Uterus (tissue), 4 donors: ENCODE data around the gene CENPU. TPM values are rescaled to one million over a fixed set of nuclear protein-coding genes. Genes with fewer than 3 reads are reported as not detected.

Experiments used
- DNase-seq, 2 donors: peaks; one replicate each; pipeline ENCODE4 v3.0.0-alpha.2; 2019 to 2020
- H3K27ac ChIP-seq, 2 donors: fragments of 200-600 bp; sonication (generic); 1 replicate in 1 of 2; 2 replicates in 1 of 2; pipeline ENCODE4 v1.5.1; 2016 to 2018
- H3K27me3 ChIP-seq, 2 donors: fragments of 200-600 bp; sonication (generic); one replicate each; pipeline ENCODE4 v1.5.1; 2018 to 2019; ENCODE audit warnings: control low read depth in 1 of 2
- H3K36me3 ChIP-seq, 2 donors: fragments of 200-600 bp; sonication (generic); one replicate each; pipeline ENCODE4 v1.5.1; 2019; ENCODE audit warnings: control low read depth in 1 of 2
- H3K4me1 ChIP-seq, 2 donors: fragments of 200-600 bp; sonication (generic); one replicate each; pipeline ENCODE4 v1.5.1; 2018 to 2019; ENCODE audit warnings: control low read depth in 1 of 2
- H3K4me3 ChIP-seq, 2 donors: fragments of 200-600 bp; sonication (generic); 1 replicate in 1 of 2; 2 replicates in 1 of 2; pipeline ENCODE4 v1.5.1; 2018 to 2019; ENCODE audit warnings: mild to moderate bottlenecking in 1 of 2
- H3K9me3 ChIP-seq, 2 donors: fragments of 200-600 bp; sonication (generic); one replicate each; pipeline ENCODE4 v1.5.1; 2019; ENCODE audit warnings: control low read depth in 1 of 2
- POLR2A ChIP-seq, 2 donors: fragments of 450-650 bp; IDR thresholded peaks; one replicate each; pipeline ENCODE4 v1.6.1; 2016; ENCODE audit warnings: antibody characterized with exemption in 2 of 2, mild to moderate bottlenecking in 1 of 2, moderate library complexity in 1 of 2
- intact Hi-C: fragments of 100-400 bp; cut with DNase I; formaldehyde crosslinking; loops from one replicate; pipeline ENCODE4 v1.15.1; 2023; ENCODE audit warnings: low total_unique reads
- total RNA-seq, 4 donors: library from RNA; depleted of rRNA in 3 of 4; stranded (reverse); fragments of >200 nt in 3 of 4; gene quantifications; one replicate each; pipeline versions ENCODE4 v1.1.0 to v1.2.4, GENCODE V29; 2014 to 2023
- TF ChIP-seq, protein P1 (sequence below), 4 experiments: fragments of 200-600 bp in 2 of 4; fragments of 450-650 bp in 2 of 4; sonication (generic) in 2 of 4; IDR thresholded peaks; one replicate each; pipeline ENCODE4 v1.5.1; 2016 to 2019; ENCODE audit warnings: antibody characterized with exemption in 4 of 4, mild to moderate bottlenecking in 2 of 4, moderate library complexity in 1 of 4
- donor health status: DM: yes; HTN: yes; CAD: no.

The CENPU gene
- total RNA-seq, 4 donors from 2014 or later: 1.9 to 30.5 TPM; not detected in 2

DNA sequence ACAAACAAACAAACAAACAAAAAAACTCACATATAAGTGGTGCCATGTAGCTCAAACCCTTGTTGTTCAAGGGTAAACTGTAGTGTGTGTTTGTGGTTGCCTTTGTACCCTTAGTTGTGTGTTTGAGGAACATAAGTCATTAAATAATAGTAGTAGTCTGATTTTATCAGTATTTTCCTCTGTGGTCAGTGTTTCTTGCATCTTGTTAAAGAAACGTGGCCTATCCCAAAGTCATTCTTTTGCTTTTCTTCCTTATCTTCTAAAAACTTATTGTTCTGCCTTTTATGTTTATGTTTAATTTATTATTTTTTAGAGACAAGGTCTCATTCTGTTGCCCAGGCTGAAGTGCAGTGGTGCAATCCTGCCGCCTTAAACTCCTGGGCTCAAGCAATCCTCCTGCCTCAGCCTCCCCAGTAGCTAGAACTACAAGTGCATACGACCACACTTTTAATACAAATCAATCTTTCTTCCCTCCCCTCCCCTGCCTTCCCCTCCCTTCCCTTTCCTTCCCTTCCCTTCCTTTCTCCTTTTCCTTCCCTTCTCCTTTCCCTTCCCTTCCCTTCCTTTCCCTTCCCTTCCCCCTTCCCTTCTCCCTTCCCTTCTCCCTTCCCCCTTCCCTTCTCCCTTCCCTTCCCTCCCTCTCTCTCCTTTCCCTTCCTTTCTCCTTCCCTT lies 57.9 kb downstream of the CENPU start:
- DNase-seq: no peak
- intact Hi-C loops: no loop called here
- no peak overlapping the region for H3K4me3 ChIP-seq
- TF ChIP-seq, protein P1, sequence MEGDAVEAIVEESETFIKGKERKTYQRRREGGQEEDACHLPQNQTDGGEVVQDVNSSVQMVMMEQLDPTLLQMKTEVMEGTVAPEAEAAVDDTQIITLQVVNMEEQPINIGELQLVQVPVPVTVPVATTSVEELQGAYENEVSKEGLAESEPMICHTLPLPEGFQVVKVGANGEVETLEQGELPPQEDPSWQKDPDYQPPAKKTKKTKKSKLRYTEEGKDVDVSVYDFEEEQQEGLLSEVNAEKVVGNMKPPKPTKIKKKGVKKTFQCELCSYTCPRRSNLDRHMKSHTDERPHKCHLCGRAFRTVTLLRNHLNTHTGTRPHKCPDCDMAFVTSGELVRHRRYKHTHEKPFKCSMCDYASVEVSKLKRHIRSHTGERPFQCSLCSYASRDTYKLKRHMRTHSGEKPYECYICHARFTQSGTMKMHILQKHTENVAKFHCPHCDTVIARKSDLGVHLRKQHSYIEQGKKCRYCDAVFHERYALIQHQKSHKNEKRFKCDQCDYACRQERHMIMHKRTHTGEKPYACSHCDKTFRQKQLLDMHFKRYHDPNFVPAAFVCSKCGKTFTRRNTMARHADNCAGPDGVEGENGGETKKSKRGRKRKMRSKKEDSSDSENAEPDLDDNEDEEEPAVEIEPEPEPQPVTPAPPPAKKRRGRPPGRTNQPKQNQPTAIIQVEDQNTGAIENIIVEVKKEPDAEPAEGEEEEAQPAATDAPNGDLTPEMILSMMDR (IDR thresholded peaks at IDR 0.05): no peak
- no peak for TF ChIP-seq POLR2A (IDR thresholded peaks at IDR 0.05)
- H3K27ac ChIP-seq: no peak overlapping the region
- no peaks in the 10 kb centered on the region for H3K9me3 ChIP-seq
- H3K4me1 ChIP-seq: no peaks in the 10 kb centered on the region
- no peaks in the 10 kb centered on the region for H3K27me3 ChIP-seq
- no peaks in the 10 kb centered on the region for H3K36me3 ChIP-seq

DNA sequence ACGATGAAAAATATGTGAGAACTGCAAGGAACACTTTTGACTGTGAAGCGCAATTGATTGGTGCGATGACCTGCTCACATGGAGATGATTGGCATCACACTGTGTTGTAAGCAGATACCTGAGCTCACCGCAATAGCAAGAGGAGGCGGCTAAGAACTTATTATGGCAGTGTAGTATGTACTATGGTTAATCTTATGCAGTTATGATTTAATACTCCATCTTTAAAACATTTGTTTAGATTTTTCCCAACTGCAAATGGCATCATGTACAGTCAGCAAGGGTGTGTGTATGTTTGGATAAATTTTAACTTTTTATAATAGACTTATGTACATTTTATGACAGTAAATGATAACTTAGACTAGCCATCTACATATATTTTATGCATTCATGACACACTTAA lies 58.9 kb downstream of the CENPU start:
- Histone ChIP-seq H3K27ac (no peak overlapping the region), H3K27me3 (no peaks in the 10 kb centered on the region), H3K9me3 (no peaks in the 10 kb centered on the region), H3K4me1 (no peaks in the 10 kb centered on the region), H3K36me3 (no peaks in the 10 kb centered on the region), H3K4me3 (no peak overlapping the region)
- intact Hi-C loops: no loop called here
- TF ChIP-seq POLR2A (IDR thresholded peaks at IDR 0.05): no peak
- TF ChIP-seq, protein P1 (IDR thresholded peaks at IDR 0.05): no peak
- DNase-seq: no peak

DNA sequence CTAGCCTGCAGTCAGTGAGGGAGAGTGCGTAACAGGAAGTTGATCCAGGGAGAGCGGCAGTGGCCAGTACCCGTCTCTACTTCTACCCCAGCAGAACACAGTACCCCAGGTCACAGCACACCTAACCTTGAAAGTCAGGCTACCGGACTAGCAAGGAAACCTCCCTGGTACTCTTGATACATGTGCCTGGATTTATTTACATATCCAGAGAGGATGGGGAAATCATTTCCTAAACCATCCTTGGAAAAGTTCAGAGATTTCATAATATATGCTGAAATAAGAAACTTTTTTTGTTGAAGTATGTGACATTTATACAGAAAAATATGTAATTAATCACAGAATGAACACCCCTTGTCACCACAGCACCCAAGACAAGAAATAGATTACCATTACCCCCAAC lies 59.9 kb downstream of the CENPU start:
- no peaks in the 10 kb centered on the region for H3K9me3 ChIP-seq
- no peaks in the 10 kb centered on the region for H3K36me3 ChIP-seq
- no peak for DNase-seq
- H3K4me1 ChIP-seq: no peaks in the 10 kb centered on the region
- intact Hi-C loops: no loop called here
- H3K27me3 ChIP-seq: no peaks in the 10 kb centered on the region
- TF ChIP-seq POLR2A (IDR thresholded peaks at IDR 0.05): no peak
- TF ChIP-seq, protein P1 (IDR thresholded peaks at IDR 0.05): no peak
- H3K27ac ChIP-seq: no peak overlapping the region
- H3K4me3 ChIP-seq: no peak overlapping the region

DNA sequence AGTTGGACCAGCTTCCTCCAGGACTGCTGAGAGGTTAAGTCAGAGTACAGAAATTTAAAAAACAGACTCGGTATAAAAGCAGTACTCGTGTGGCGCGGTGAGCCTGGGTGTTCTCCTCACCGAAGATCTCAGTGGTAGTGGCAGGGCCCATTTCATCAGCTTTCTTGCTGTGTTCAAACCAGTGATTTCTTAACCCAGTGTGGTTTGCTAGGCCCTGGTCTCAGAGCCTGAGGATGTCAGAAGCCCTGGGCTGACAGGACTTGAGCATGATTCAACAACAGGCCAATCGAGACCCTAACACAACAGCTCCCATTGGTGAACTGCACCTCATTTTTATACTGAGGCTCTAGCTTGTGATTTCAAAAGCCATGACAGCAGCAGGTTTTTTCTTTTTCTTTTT lies 61.2 kb downstream of the CENPU start:
- no peak for DNase-seq
- Histone ChIP-seq H3K9me3 (no peaks in the 10 kb centered on the region), H3K4me3 (no peak overlapping the region), H3K4me1 (no peaks in the 10 kb centered on the region), H3K36me3 (no peaks in the 10 kb centered on the region), H3K27me3 (no peaks in the 10 kb centered on the region), H3K27ac (no peak overlapping the region)
- TF ChIP-seq POLR2A (IDR thresholded peaks at IDR 0.05): no peak
- TF ChIP-seq, protein P1 (IDR thresholded peaks at IDR 0.05): no peak
- intact Hi-C loops: no loop called here

DNA sequence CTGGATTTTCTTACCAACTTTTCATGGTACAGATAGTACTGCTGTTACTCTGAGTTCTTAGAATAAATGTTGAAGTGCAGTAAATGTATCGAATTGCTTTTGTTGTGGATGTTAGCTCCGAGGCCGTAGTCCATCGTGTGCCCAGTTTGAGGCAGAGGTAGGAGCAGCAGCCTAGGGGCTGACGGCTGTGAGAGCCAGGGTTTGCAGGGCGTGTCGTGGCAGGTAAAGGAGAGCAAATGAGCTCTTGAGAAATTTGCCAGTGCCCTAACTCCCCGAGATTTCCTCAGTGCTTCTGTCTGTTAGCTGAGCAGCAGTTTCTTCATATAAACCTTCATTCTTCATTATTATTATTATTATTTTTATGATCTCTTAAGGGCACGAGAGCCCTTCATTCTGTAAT lies 62.8 kb downstream of the CENPU start:
- no peaks in the 10 kb centered on the region for H3K9me3 ChIP-seq
- H3K27ac ChIP-seq: no peak overlapping the region
- DNase-seq: no peak
- TF ChIP-seq, protein P1 (IDR thresholded peaks at IDR 0.05): no peak
- TF ChIP-seq POLR2A (IDR thresholded peaks at IDR 0.05): no peak
- H3K36me3 ChIP-seq: no peaks in the 10 kb centered on the region
- H3K27me3 ChIP-seq: no peaks in the 10 kb centered on the region
- intact Hi-C loops: no loop called here
- H3K4me3 ChIP-seq: no peak overlapping the region
- H3K4me1 ChIP-seq: no peaks in the 10 kb centered on the region
